K562 (cell line): ENCODE measurements around the gene COX7A1. TPM values are rescaled to one million over a fixed set of nuclear protein-coding genes. Genes with fewer than 3 reads are reported as not detected.
A peak's percentile ranks its signal among the peaks of the same experiment; 100 is the strongest.

ENCODE experiments used
- CBX3 ChIP-seq, 2 experiments: IDR thresholded peaks; 1 replicate in 1 of 2; 2 replicates in 1 of 2; pipeline ENCODE4 v1.6.1; 2012; ENCODE audit warnings: inconsistent platforms in 2 of 2, low read length in 2 of 2, borderline replicate concordance in 1 of 2, control low read depth in 1 of 2
- CEBPB ChIP-seq: fragments of 450-650 bp; IDR thresholded peaks from 2 replicates; pipeline ENCODE4 v1.6.1; 2016; ENCODE audit warnings: missing genetic modification characterization, missing compliant biosample characterization
- DDX20 ChIP-seq: fragments of 450-650 bp; IDR thresholded peaks from 2 replicates; pipeline ENCODE4 v1.6.1; 2016; ENCODE audit warnings: missing genetic modification characterization, low read depth, mild to moderate bottlenecking, missing compliant biosample characterization, moderate library complexity
- EHMT2 ChIP-seq: fragments of 450-650 bp; IDR thresholded peaks from 2 replicates; pipeline ENCODE4 v1.6.1; 2018; ENCODE audit warnings: antibody characterized with exemption
- GABPB1 ChIP-seq: sonication (generic); formaldehyde crosslinking; IDR thresholded peaks from 2 replicates; pipeline ENCODE4 v1.8.0; 2022; ENCODE audit warnings: mild to moderate bottlenecking, missing genetic modification reagents
- HNRNPLL ChIP-seq: fragments of 200-400 bp; formaldehyde crosslinking; IDR thresholded peaks from 2 replicates; pipeline ENCODE4 v1.6.1; 2017; ENCODE audit warnings: low read length, low read depth, mild to moderate bottlenecking; ENCODE audit not compliant: poor library complexity, severe bottlenecking
- MAFF ChIP-seq: IDR thresholded peaks from 2 replicates; pipeline ENCODE4 v1.6.1; 2012; ENCODE audit warnings: low read length, improper control_type of control experiment
- NFIX ChIP-seq: fragments of 250-450 bp; sonication (Bioruptor Pico); IDR thresholded peaks from 2 replicates; pipeline ENCODE4 v1.4.0; 2020; ENCODE audit warnings: low read depth, mild to moderate bottlenecking, moderate library complexity
- PBX2 ChIP-seq, 2 experiments: IDR thresholded peaks in 1 of 2; conservative IDR thresholded peaks in 1 of 2; 2 replicates each; pipeline ENCODE4 v1.6.1; 2016; ENCODE audit warnings: low read depth in 2 of 2, mild to moderate bottlenecking in 1 of 2, missing compliant biosample characterization in 1 of 2, missing genetic modification characterization in 1 of 2, moderate library complexity in 1 of 2
- PHB2 ChIP-seq: fragments of 450-650 bp; IDR thresholded peaks from 2 replicates; pipeline ENCODE4 v1.6.1; 2017; ENCODE audit warnings: low read depth
- POLR2G ChIP-seq: fragments of 200-400 bp; formaldehyde crosslinking; IDR thresholded peaks from 2 replicates; pipeline ENCODE4 v1.6.1; 2017; ENCODE audit warnings: low read depth, mild to moderate bottlenecking, antibody characterized with exemption, low read length, moderate library complexity
- RAD21 ChIP-seq, 2 experiments: fragments of 250-450 bp in 1 of 2; fragments of 450-650 bp in 1 of 2; sonication (Bioruptor Pico) in 1 of 2; formaldehyde crosslinking in 1 of 2; IDR thresholded peaks in 1 of 2; conservative IDR thresholded peaks in 1 of 2; 2 replicates each; pipeline versions ENCODE4 v1.4.0 to v1.8.0; 2020 to 2022; ENCODE audit warnings: mild to moderate bottlenecking in 2 of 2, moderate library complexity in 1 of 2
- RFX1 ChIP-seq: fragments of 450-650 bp; IDR thresholded peaks from 2 replicates; pipeline ENCODE4 v1.6.1; 2016; ENCODE audit warnings: mild to moderate bottlenecking, moderate library complexity
- SMARCE1 ChIP-seq: fragments of 450-650 bp; IDR thresholded peaks from 2 replicates; pipeline ENCODE4 v1.7.1; 2016; ENCODE audit warnings: mild to moderate bottlenecking
- TCFL5 ChIP-seq: fragments of 250-450 bp; sonication (Bioruptor Pico); conservative IDR thresholded peaks from 2 replicates; pipeline ENCODE4 v1.6.1; 2021; ENCODE audit warnings: mild to moderate bottlenecking, moderate library complexity, matching md5 sums
- TEAD1 ChIP-seq, 2 experiments: fragments of 450-650 bp in 1 of 2; sonication (generic) in 1 of 2; formaldehyde crosslinking; IDR thresholded peaks; 2 replicates each; pipeline versions ENCODE4 v1.4.0 to v1.8.0; 2020 to 2022; ENCODE audit warnings: mild to moderate bottlenecking in 2 of 2, missing genetic modification reagents in 1 of 2
- THRAP3 ChIP-seq: fragments of 450-650 bp; IDR thresholded peaks from 2 replicates; pipeline ENCODE4 v1.6.1; 2016; ENCODE audit warnings: mild to moderate bottlenecking, inconsistent platforms, borderline replicate concordance
- TRIM28 ChIP-seq: fragments of 450-650 bp; IDR thresholded peaks from 2 replicates; pipeline ENCODE4 v1.6.1; 2017
- TSC22D4 ChIP-seq: fragments of 450-650 bp; IDR thresholded peaks from 2 replicates; pipeline ENCODE4 v1.6.1; 2016; ENCODE audit warnings: missing genetic modification characterization, missing biosample characterization, control low read depth
- USF2 ChIP-seq: sonication (generic); formaldehyde crosslinking; IDR thresholded peaks from 2 replicates; pipeline ENCODE4 v1.5.0; 2020; ENCODE audit warnings: missing genetic modification reagents
- ZNF174 ChIP-seq: fragments of 250-450 bp; sonication (Bioruptor Pico); IDR thresholded peaks from 2 replicates; pipeline ENCODE4 v1.4.0; 2020; ENCODE audit warnings: mild to moderate bottlenecking
- ZNF217 ChIP-seq: sonication (generic); formaldehyde crosslinking; IDR thresholded peaks from 2 replicates; pipeline ENCODE4 v1.8.0; 2022; ENCODE audit warnings: mild to moderate bottlenecking, missing genetic modification reagents
- polyA plus RNA-seq, 8 experiments: library from polyadenylated mRNA; depleted of rRNA in 4 of 8; stranded (reverse) in 5 of 8; unstranded in 3 of 8; fragments of >200 nt; fragmentation: Nextera tagmentation in 2 of 8; fragmentation: Illumina TruSeq in 1 of 8; extraction: Ambion mirVana in 2 of 8; extraction: Trizol in 1 of 8; gene quantifications; 2 replicates each; pipeline versions ENCODE4 v1.2.1 to v1.2.3, GENCODE V29; 2011 to 2014; ENCODE audit warnings: inconsistent platforms in 1 of 8, missing spikeins in 1 of 8
- total RNA-seq, 7 experiments: library from RNA; depleted of rRNA in 6 of 7; stranded (reverse); fragments of >200 nt in 6 of 7; fragmentation: Illumina TruSeq in 2 of 7; extraction: Trizol in 2 of 7; gene quantifications; 2 replicates each; pipeline versions ENCODE4 v1.2.1 to v1.2.3, GENCODE V29; 2011 to 2021; ENCODE audit warnings: low replicate concordance in 1 of 7
- TF ChIP-seq, protein P1 (sequence below), 2 experiments: fragments of 450-650 bp; conservative IDR thresholded peaks; 2 replicates each; pipeline ENCODE4 v1.6.1; 2017; ENCODE audit warnings: mild to moderate bottlenecking in 2 of 2, moderate library complexity in 2 of 2

Gene COX7A1
- total and polyA plus RNA-seq, 9 of the 15 experiments (the other 6 are each of a cell fraction or from before 2014, with no cell fraction given): 0.08 TPM; not detected in 8

GRCh38 chr19:36114721-36115452 is 37.4 kb downstream of the COX7A1 start, which contains the start of gene POLR2I (continued):
- TF ChIP-seq TRIM28: no peak
- no peak for TF ChIP-seq SMARCE1
- no peak for TF ChIP-seq TSC22D4 (tag)
- TF ChIP-seq POLR2G: peak; percentile 80
- TF ChIP-seq DDX20 (tag): no peak
- TF ChIP-seq NFIX (CRISPR knock-in tag): no peak
- TF ChIP-seq PBX2 (CRISPR knock-in tag; IDR thresholded peaks at IDR 0.05; ENCODE audit: low read depth): no peak
- no peak for TF ChIP-seq PBX2 (tag; conservative IDR thresholded peaks at IDR 0.05; ENCODE audit: low read depth)
- peak in 1 of 2 experiments; percentile 62; a peak in 1 of 4 replicates for TF ChIP-seq TEAD1 (CRISPR knock-in tag; IDR thresholded peaks at IDR 0.05)
- TF ChIP-seq, protein P1, sequence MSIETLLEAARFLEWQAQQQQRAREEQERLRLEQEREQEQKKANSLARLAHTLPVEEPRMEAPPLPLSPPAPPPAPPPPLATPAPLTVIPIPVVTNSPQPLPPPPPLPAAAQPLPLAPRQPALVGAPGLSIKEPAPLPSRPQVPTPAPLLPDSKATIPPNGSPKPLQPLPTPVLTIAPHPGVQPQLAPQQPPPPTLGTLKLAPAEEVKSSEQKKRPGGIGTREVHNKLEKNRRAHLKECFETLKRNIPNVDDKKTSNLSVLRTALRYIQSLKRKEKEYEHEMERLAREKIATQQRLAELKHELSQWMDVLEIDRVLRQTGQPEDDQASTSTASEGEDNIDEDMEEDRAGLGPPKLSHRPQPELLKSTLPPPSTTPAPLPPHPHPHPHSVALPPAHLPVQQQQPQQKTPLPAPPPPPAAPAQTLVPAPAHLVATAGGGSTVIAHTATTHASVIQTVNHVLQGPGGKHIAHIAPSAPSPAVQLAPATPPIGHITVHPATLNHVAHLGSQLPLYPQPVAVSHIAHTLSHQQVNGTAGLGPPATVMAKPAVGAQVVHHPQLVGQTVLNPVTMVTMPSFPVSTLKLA (conservative IDR thresholded peaks at IDR 0.05): peak; percentile 99 to 100
- no peak for TF ChIP-seq CEBPB (tag)
- TF ChIP-seq RFX1: peak; percentile 85
- TF ChIP-seq TCFL5 (CRISPR knock-in tag): 0 out of 2 replicates have a peak, but pooled peaks have one; percentile 22
- TF ChIP-seq MAFF: no peak
- peak; percentile 86 for TF ChIP-seq USF2 (CRISPR knock-in tag)
- TF ChIP-seq ZNF174: no peak
- 0 out of 4 replicates have a peak, but pooled peaks of 1 of the 2 experiments have one; percentile 12 for TF ChIP-seq RAD21 (CRISPR knock-in tag; conservative IDR thresholded peaks at IDR 0.05 in 1 of 2, IDR thresholded peaks at IDR 0.05 in 1 of 2)
- TF ChIP-seq CBX3 (IDR thresholded peaks at IDR 0.05; ENCODE audit: borderline replicate concordance in 1 of 2, low read length in 2 of 2): peak in 1 of 2 experiments; percentile 48; a peak in 1 of 3 replicates
- TF ChIP-seq HNRNPLL: peak; percentile 78
- peak; percentile 68 for TF ChIP-seq GABPB1 (CRISPR knock-in tag)
- TF ChIP-seq ZNF217 (CRISPR knock-in tag): no peak
- TF ChIP-seq EHMT2: no peak
- no peak for TF ChIP-seq THRAP3
- TF ChIP-seq PHB2: no peak
